ENCODE results near the gene ASPN. TPM values are rescaled to one million over a fixed set of nuclear protein-coding genes. Genes with fewer than 3 reads are reported as not detected.

The ASPN gene
- not detected in 2 replicates for total RNA-seq

GRCh38 chr9:92482329-92482728 lies at the start of gene ASPN:
ASPN (minus strand) TSS chr9:92482506.

GRCh38 chr9:92424340-92424739 lies 58.0 kb downstream of the ASPN start, which contains the start of gene OMD:
OMD (minus strand) TSS chr9:92424471; CDS start chr9:92417558, 6,913 bp downstream.

Other genes starting within 250 kb of the ASPN start
- 122 and 130 TPM in 2 replicates for gene IARS1, start 188.8 kb downstream of the ASPN start, total RNA-seq
- gene NOL8, start 157.2 kb downstream of the ASPN start, total RNA-seq = 17.8 and 21.1 TPM in 2 replicates
- 2.3 and 4.8 TPM in 2 replicates for gene CENPP, start 156.6 kb downstream of the ASPN start, total RNA-seq
- gene OGN, start 77.9 kb downstream of the ASPN start, total RNA-seq = not detected in 2 replicates
- not detected in 2 replicates for gene OMD, start 58.0 kb downstream of the ASPN start, total RNA-seq
- 0.21 TPM in 1 of 2 replicates, not detected in the other for gene ECM2, start 53.5 kb upstream of the ASPN start, total RNA-seq
- gene IPPK, start 187.6 kb upstream of the ASPN start, total RNA-seq = 17.0 and 25.3 TPM in 2 replicates

All from airway epithelial cell (primary cell).